RWPE2 (cell line): ENCODE data around the gene PATJ.

Source experiments
- ATAC-seq: fragments of 200-7000 bp; cut with Tn5 transposase; 3 replicates; pipeline ENCODE4 v1.9.1; 2021; ENCODE audit warnings: low read depth
- DNase-seq: peaks from one replicate; pipeline ENCODE4 v3.0.0-alpha.2; 2020; ENCODE audit warnings: low spot score
- H3K27ac ChIP-seq: fragments of 450-650 bp; 2 replicates; pipeline ENCODE4 v1.5.1; 2017; ENCODE audit warnings: mild to moderate bottlenecking; ENCODE audit not compliant: poor library complexity, severe bottlenecking
- H3K27me3 ChIP-seq: fragments of 250-450 bp; sonication (Bioruptor Pico); 2 replicates; pipeline ENCODE4 v1.5.1; 2021; ENCODE audit warnings: mild to moderate bottlenecking, moderate library complexity; ENCODE audit not compliant: insufficient read depth, poor library complexity, severe bottlenecking
- H3K36me3 ChIP-seq: fragments of 250-450 bp; sonication (Bioruptor Pico); 2 replicates; pipeline ENCODE4 v1.5.1; 2020; ENCODE audit warnings: low read depth, mild to moderate bottlenecking, moderate library complexity
- H3K4me1 ChIP-seq: fragments of 250-450 bp; sonication (Bioruptor Pico); 2 replicates; pipeline ENCODE4 v1.5.1; 2021; ENCODE audit warnings: mild to moderate bottlenecking, moderate library complexity; ENCODE audit not compliant: insufficient read depth, poor library complexity, severe bottlenecking
- H3K4me3 ChIP-seq: fragments of 250-450 bp; sonication (Bioruptor Pico); 2 replicates; pipeline ENCODE4 v1.5.1; 2021; ENCODE audit warnings: mild to moderate bottlenecking, moderate library complexity; ENCODE audit not compliant: severe bottlenecking
- H3K9me3 ChIP-seq: fragments of 250-450 bp; sonication (Bioruptor Pico); 2 replicates; pipeline ENCODE4 v1.5.1; 2021; ENCODE audit warnings: mild to moderate bottlenecking, moderate library complexity; ENCODE audit not compliant: severe bottlenecking
- CTCF ChIP-seq: fragments of 450-650 bp; IDR thresholded peaks from one replicate; pipeline ENCODE4 v1.5.1; 2017; ENCODE audit warnings: mild to moderate bottlenecking, moderate library complexity; ENCODE audit not compliant: poor library complexity, severe bottlenecking

The PATJ gene

GRCh38 chr1:61865646-61866220 is 123.5 kb downstream of the PATJ start:
- ATAC-seq (no peak), DNase-seq (no peak)
- Histone ChIP-seq H3K4me1 (no peaks in the 10 kb centered on the region), H3K9me3 (no peaks in the 10 kb centered on the region), H3K27ac (no peak overlapping the region), H3K36me3 (peaks cover 59% of the 10 kb centered on the region), H3K27me3 (no peaks in the 10 kb centered on the region), H3K4me3 (no peak overlapping the region)
- TF ChIP-seq CTCF = no peak

- ATAC-seq (no peak), DNase-seq (no peak)
- no peaks in the 10 kb centered on the region for H3K4me1 ChIP-seq
- no peaks in the 10 kb centered on the region for H3K9me3 ChIP-seq
- peaks cover 57% of the 10 kb centered on the region for H3K36me3 ChIP-seq
- H3K27ac ChIP-seq = no peak overlapping the region
- H3K27me3 ChIP-seq = no peaks in the 10 kb centered on the region
- no peak for TF ChIP-seq CTCF
- no peak overlapping the region for H3K4me3 ChIP-seq
These were observed 127.4 kb downstream of the PATJ start for GRCh38 chr1:61869691-61870109.

- no peak for DNase-seq
- H3K27ac ChIP-seq = no peak overlapping the region
- no peak overlapping the region for H3K4me3 ChIP-seq
- H3K36me3 ChIP-seq = peaks cover 60% of the 10 kb centered on the region
- no peaks in the 10 kb centered on the region for H3K4me1 ChIP-seq
- ATAC-seq = no peak
- no peak for TF ChIP-seq CTCF
- no peaks in the 10 kb centered on the region for H3K27me3 ChIP-seq
- H3K9me3 ChIP-seq = no peaks in the 10 kb centered on the region
These were observed 129.9 kb downstream of the PATJ start for GRCh38 chr1:61872206-61872605.

GRCh38 chr1:61873581-61873980 is 131.3 kb downstream of the PATJ start:
- DNase-seq = no peak
- no peaks in the 10 kb centered on the region for H3K4me1 ChIP-seq
- no peak for ATAC-seq
- no peaks in the 10 kb centered on the region for H3K9me3 ChIP-seq
- H3K27me3 ChIP-seq = no peaks in the 10 kb centered on the region
- peaks cover 52% of the 10 kb centered on the region for H3K36me3 ChIP-seq
- H3K4me3 ChIP-seq = no peak overlapping the region
- no peak overlapping the region for H3K27ac ChIP-seq
- TF ChIP-seq CTCF = no peak

- DNase-seq (no peak), ATAC-seq (no peak)
- no peaks in the 10 kb centered on the region for H3K9me3 ChIP-seq
- H3K27ac ChIP-seq = no peak overlapping the region
- no peaks in the 10 kb centered on the region for H3K27me3 ChIP-seq
- H3K36me3 ChIP-seq = peaks cover 55% of the 10 kb centered on the region
- TF ChIP-seq CTCF = no peak
- no peaks in the 10 kb centered on the region for H3K4me1 ChIP-seq
- no peak overlapping the region for H3K4me3 ChIP-seq
These were observed 131.7 kb downstream of the PATJ start for GRCh38 chr1:61873994-61874393.
